Activated CD8-positive, alpha-beta memory T cell treated with anti-CD3 and anti-CD28 coated beads, Interleukin-2, amount 10 ng/mL, durations not matched to agents 7 days and 5 days (primary cell): ENCODE data around the gene CASP9. TPM values are rescaled to one million over a fixed set of nuclear protein-coding genes. Genes with fewer than 3 reads are reported as not detected.
A peak's percentile ranks its signal among the peaks of the same experiment; 100 is the strongest.

Source experiments
- ATAC-seq: fragments of 150-1000 bp; cut with Tn5 transposase; one replicate; pipeline ENCODE4 v1.10.0; 2021; ENCODE audit warnings: moderate library complexity
- CTCF ChIA-PET: fragments of 350-600 bp; sonication (Branson Sonifier 250); formaldehyde crosslinking; loops from one replicate; lab custom pipeline; 2021; ENCODE audit warnings: antibody characterized with exemption; lab: Charles Lee
- DNase-seq: peaks from one replicate; pipeline ENCODE4 v3.0.0-alpha.2; 2020
- H3K27ac Mint-ChIP-seq: one replicate; pipeline ENCODE4 v1.8.0; 2021; ENCODE audit warnings: mild to moderate bottlenecking, mixed read lengths
- H3K27me3 Mint-ChIP-seq: one replicate; pipeline ENCODE4 v1.8.0; 2021; ENCODE audit warnings: mixed read lengths
- H3K36me3 Mint-ChIP-seq: one replicate; pipeline ENCODE4 v1.8.0; 2021; ENCODE audit warnings: mild to moderate bottlenecking, mixed read lengths
- H3K4me1 Mint-ChIP-seq: one replicate; pipeline ENCODE4 v1.8.0; 2021; ENCODE audit warnings: mixed read lengths
- H3K4me3 Mint-ChIP-seq: one replicate; pipeline ENCODE4 v1.8.0; 2021; ENCODE audit warnings: mild to moderate bottlenecking, moderate library complexity, mixed read lengths
- H3K9me3 Mint-ChIP-seq: one replicate; pipeline ENCODE4 v1.8.0; 2022; ENCODE audit warnings: low read depth, mixed read lengths
- total RNA-seq, 2 experiments: library from RNA; stranded (reverse); gene quantifications; one replicate each; pipeline ENCODE4 v1.2.3, GENCODE V29; 2021

CASP9 gene
- 10 to 100 TPM; 17.7 to 19.0 TPM for total RNA-seq

DNA sequence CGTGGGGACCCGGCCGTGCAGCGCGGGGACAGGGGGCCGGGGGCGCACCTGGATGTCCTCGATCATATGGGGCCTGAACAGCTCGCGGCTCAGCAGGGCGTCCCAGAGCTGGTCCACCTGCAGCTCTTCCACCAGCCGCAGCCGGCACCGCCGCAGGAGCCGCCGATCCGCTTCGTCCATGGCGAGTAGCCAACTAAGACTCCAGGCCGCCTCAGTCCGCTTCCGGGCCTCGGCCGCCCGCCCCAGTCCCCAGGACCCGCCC, at the start of gene CASP9:
Gene CASP9, minus strand, starts transcription at position 195 of the 262 bp plus-strand sequence. Its CDS starts 15 bp downstream, at position 180.
- Mint-ChIP-seq H3K9me3 (no peaks in the 10 kb centered on the region), H3K27me3 (no peaks in the 10 kb centered on the region), H3K4me3 (peak within 1 kb of the TSS; percentile 87), H3K36me3 (peaks cover 7% of the 10 kb centered on the region), H3K27ac (peak within 1 kb of the TSS; percentile 100), H3K4me1 (peaks cover 55% of the 10 kb centered on the region)
- CTCF ChIA-PET: interaction anchor here (1.0 to 1.3 kb wide), 3 partner anchors 55 to 217 kb away, joined by 3 to 4 read pairs (median 3); no protein-coding TSS in a partner anchor
- no peak for ATAC-seq
- no peak for DNase-seq

DNA sequence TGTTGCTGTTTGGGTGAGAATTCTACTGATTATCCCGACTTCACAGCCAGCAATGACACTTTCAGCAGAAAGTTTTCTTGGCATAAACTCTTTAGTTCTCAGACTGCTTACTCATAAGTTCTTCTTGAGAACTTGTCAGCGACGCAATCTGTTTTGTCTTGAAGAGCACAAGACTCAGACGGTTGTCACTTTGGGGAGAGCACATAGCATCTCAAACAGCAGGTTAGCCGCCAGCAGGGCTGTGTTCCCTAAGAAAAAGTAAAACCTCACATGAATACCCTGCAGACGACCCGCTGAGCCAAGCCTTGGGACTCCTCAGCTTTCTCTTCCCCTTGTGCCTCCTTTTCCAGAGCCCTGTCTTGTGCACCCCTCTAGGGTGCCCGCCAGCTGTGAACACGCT, 49.5 kb upstream of the CASP9 start:
- peaks cover 11% of the 10 kb centered on the region for H3K36me3 Mint-ChIP-seq
- CTCF ChIA-PET: no interaction called here
- H3K27me3 Mint-ChIP-seq: no peaks in the 10 kb centered on the region
- H3K4me3 Mint-ChIP-seq: no peak overlapping the region
- no peak for ATAC-seq
- no peak for DNase-seq
- peaks cover 14% of the 10 kb centered on the region for H3K4me1 Mint-ChIP-seq
- no peak overlapping the region for H3K27ac Mint-ChIP-seq
- H3K9me3 Mint-ChIP-seq: no peaks in the 10 kb centered on the region

DNA sequence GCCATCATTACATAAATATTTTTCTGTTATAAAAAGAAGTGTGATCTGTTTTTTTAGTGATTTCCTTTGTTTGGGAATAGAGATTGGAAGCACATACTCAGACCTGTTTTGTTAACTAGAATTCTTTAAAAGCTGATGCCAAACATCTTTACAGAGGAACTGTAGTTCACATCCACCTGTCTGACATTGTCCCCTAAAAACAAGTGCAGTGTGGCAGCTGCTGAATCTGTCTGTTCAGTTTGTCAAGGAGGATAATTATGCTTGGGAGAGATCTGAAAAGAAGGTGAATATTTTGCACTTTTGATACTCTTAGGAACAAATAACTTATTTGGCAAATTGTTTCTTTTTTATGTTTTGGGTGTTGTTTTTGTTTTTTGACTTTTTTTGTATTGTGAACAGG, 47.3 kb upstream of the CASP9 start:
- ATAC-seq (no peak), DNase-seq (no peak)
- Mint-ChIP-seq H3K4me1 (no peaks in the 10 kb centered on the region), H3K36me3 (peaks cover 13% of the 10 kb centered on the region), H3K9me3 (no peaks in the 10 kb centered on the region), H3K27me3 (no peaks in the 10 kb centered on the region), H3K27ac (no peak overlapping the region), H3K4me3 (no peak overlapping the region)
- CTCF ChIA-PET: no interaction called here

DNA sequence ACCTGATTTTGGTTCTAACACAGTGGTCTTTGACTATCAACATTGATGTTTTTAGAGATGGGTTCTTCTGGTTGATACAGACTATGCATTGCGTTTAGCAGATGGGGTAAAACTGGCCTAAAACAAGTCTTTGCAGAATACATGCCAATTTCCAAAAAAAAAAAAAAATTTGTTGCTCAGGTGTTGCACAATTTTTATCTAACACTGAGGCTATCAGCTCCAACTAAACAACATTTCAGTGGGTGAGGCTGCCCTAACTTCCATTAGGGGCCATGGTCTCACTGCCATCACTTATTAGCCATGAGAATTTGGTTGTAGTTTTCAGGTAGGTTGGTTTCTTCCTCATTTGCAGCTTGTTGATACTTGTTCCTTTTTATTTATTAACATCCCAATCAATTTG, 46.8 kb upstream of the CASP9 start:
- CTCF ChIA-PET: interaction anchor here (0.6 kb wide), 1 partner anchor 771 kb away, joined by 3 read pairs; no protein-coding TSS in a partner anchor
- no peak for DNase-seq
- Mint-ChIP-seq H3K27me3 (no peaks in the 10 kb centered on the region), H3K9me3 (no peaks in the 10 kb centered on the region), H3K4me3 (no peak overlapping the region), H3K36me3 (peaks cover 17% of the 10 kb centered on the region), H3K27ac (no peak overlapping the region), H3K4me1 (no peaks in the 10 kb centered on the region)
- ATAC-seq: no peak

DNA sequence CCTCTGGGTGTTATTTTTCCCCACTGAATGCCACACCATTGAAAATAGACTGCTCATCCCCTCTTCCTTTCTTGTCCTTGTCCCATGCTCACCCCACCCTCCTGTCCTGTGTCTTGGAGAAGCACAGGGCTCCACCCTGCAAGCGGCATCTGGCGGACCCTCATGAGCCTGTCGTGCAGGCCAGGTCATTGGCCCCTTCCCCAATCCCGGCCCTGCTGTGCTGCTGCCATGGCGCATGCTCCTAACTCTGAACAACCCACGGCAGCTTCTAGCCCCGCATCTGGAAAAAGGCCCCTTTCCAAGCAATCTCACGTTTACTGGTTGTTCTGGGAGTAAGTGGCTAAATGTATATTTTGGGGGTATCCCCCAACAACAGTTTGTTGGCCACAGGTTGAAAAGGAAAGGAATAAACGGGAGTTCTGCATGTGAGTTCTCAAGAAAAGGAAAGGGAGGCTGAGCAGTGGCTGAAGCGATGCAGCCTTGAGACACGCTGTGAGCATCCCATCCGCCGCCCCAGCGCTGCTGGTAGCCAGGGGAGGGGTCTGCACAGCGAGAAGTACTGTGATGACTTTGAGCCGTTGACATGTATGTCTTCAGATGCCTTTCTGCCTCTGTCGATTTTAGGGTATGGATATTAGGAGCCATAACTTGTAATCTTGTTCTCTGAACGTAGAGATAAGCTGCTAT, 44.5 kb upstream of the CASP9 start:
- H3K4me3 Mint-ChIP-seq: no peak overlapping the region
- H3K4me1 Mint-ChIP-seq: no peaks in the 10 kb centered on the region

DNA sequence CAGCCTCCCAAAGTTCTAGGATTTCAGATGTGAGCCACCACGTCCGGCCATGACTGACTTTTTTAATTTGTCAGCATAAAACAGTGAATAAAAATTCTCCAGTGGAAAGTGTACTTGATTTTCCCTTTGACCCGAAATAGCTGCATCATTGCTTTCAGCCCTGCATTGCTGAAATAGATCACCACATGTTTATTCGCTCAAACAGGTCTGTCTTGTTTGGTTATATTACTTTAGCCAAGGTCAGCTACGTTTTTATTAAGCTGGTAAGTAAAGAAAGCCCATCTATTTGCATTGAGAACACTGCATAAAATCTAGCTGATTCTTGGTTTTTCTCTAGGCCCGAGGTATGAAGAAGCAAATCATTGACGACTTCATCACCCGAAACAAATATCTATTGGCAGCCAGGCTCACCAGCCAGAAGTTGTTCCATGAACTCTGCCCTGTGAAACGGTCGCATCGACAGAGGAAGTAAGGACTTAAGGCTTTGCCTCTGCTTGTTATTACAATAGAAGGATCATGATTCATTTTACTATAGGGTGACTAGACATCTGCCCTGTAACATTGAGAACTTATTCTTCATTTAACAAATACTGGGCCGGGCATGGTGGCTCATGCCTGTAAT, 35.3 kb upstream of the CASP9 start:
- DNase-seq (no peak), ATAC-seq (no peak)
- no peaks in the 10 kb centered on the region for H3K4me1 Mint-ChIP-seq
- no peaks in the 10 kb centered on the region for H3K27me3 Mint-ChIP-seq
- no peaks in the 10 kb centered on the region for H3K9me3 Mint-ChIP-seq
- H3K27ac Mint-ChIP-seq: no peak overlapping the region
- H3K4me3 Mint-ChIP-seq: no peak overlapping the region
- peaks cover 14% of the 10 kb centered on the region for H3K36me3 Mint-ChIP-seq
- CTCF ChIA-PET: no interaction called here

More for the DNA sequence above, 44.5 kb upstream of the CASP9 start:
- Mint-ChIP-seq H3K27ac (peak overlapping the region; percentile 6), H3K9me3 (no peaks in the 10 kb centered on the region), H3K27me3 (no peaks in the 10 kb centered on the region), H3K36me3 (peaks cover 25% of the 10 kb centered on the region)
- no peak for DNase-seq
- CTCF ChIA-PET: interaction anchor here (1.4 kb wide), 1 partner anchor 173 kb away, joined by 3 read pairs; no protein-coding TSS in a partner anchor
- no peak for ATAC-seq

DNA sequence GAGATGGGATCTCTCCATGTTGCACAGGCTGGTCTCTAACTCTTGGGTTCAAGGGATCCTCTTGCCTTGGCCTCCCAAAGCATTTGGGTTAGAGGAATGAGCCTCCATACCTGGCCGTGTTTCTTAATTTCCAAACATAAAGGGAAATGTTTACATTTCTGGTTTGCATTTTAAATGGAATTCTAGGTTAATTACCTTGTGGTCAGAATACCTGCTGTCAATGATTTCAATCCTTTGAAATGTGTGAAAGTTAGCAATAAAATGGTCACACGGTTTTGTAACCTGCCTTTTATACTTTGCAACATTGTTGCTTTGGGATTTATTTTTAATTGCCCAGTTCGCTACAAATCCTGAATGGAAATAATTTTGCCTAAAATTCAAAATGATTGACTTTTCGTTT, 34.5 kb upstream of the CASP9 start:
- Mint-ChIP-seq H3K36me3 (peaks cover 10% of the 10 kb centered on the region), H3K27ac (no peak overlapping the region), H3K27me3 (no peaks in the 10 kb centered on the region), H3K4me3 (no peak overlapping the region), H3K4me1 (no peaks in the 10 kb centered on the region), H3K9me3 (no peaks in the 10 kb centered on the region)
- CTCF ChIA-PET: no interaction called here
- ATAC-seq (no peak), DNase-seq (no peak)

DNA sequence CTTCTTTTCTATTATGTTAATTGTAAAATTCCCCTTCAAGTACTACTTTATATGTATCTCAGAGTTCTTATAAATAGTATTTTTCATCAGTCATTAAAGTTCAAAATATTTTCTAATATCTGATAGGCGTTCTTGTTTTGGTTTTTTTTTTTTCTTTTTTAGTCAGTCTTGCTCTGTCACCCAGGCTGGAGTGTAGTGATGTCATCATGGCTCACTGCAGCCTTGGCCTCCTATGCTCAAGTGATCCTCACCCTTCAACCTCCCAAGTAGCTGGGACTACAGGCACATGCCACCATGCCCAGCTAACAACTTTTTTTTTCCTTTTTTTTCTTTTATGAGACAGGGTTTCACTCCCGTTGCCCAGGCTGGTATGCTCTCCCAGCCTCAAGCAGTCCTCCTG, 33.6 kb upstream of the CASP9 start:
- Mint-ChIP-seq H3K36me3 (peaks cover 7% of the 10 kb centered on the region), H3K9me3 (no peaks in the 10 kb centered on the region), H3K27ac (no peak overlapping the region), H3K4me3 (no peak overlapping the region), H3K27me3 (no peaks in the 10 kb centered on the region), H3K4me1 (no peaks in the 10 kb centered on the region)
- no peak for DNase-seq
- no peak for ATAC-seq
- CTCF ChIA-PET: no interaction called here

DNA sequence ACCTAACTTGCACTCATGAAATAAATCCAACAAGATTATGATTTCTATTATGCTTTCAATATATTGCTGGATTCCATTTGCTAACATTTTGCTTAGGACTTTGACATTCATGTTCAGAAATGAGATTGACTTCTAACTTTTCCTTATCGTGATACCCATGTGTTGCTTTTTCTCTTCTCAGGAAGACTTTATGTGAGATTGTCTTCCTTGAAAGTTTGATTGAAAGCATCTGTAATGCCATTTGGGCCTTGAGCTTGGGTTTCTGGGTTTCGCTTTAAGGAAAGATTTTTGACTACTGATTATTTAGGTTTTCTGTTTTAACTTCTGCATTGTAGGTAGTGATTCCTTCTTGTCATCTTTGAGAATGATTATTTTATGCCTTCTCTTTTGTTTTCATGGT, 33.0 kb upstream of the CASP9 start:
- Mint-ChIP-seq H3K9me3 (no peaks in the 10 kb centered on the region), H3K27ac (no peak overlapping the region)
- no peak for ATAC-seq

DNA sequence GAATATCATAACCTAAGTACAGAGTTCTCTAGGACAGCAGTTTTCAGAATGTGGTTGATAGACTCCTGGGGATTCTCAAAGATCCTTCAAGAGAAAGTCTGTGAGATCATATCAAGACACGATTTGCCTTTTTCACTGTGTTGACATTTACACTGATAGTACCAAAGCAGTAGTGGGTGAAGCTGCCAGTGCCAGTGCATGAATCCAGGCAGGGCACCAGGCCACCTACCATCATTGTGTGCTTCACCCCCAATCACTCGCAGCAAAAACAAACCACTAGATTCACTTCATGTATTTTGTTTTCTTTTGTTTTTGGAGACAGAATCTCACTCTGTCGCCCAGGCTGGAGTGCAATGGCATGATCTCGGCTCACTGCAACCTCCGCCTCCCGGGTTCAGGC, 26.6 kb upstream of the CASP9 start:
- CTCF ChIA-PET: no interaction called here
- Mint-ChIP-seq H3K36me3 (peaks cover 14% of the 10 kb centered on the region), H3K4me1 (no peaks in the 10 kb centered on the region), H3K4me3 (no peak overlapping the region), H3K27me3 (no peaks in the 10 kb centered on the region), H3K27ac (no peak overlapping the region), H3K9me3 (no peaks in the 10 kb centered on the region)
- no peak for ATAC-seq
- no peak for DNase-seq

More for the DNA sequence above, 33.0 kb upstream of the CASP9 start:
- CTCF ChIA-PET: no interaction called here
- Mint-ChIP-seq H3K4me1 (no peaks in the 10 kb centered on the region), H3K4me3 (no peak overlapping the region), H3K27me3 (no peaks in the 10 kb centered on the region), H3K36me3 (peaks cover 7% of the 10 kb centered on the region)
- no peak for DNase-seq

DNA sequence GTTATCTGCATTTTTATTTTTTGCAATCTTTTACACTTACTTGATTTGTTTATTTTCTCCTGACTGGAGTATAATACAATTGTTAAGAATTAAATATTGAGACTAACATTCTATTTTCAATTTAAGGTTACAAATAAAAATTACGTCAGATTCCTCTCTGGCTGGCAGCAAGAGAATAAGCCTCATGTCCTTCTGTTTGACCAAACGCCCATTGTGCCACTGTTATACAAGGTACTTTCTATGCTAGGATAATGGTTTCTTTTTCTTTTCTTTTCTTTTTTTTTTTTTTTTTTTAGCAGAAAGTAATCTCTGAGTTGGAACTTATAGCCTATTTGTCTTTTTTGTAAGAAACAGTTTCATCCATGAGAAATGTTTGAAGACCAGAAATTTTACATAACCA, 22.6 kb upstream of the CASP9 start:
- Mint-ChIP-seq H3K27me3 (no peaks in the 10 kb centered on the region), H3K4me1 (no peaks in the 10 kb centered on the region), H3K36me3 (peaks cover 14% of the 10 kb centered on the region), H3K4me3 (no peak overlapping the region), H3K27ac (no peak overlapping the region), H3K9me3 (no peaks in the 10 kb centered on the region)
- CTCF ChIA-PET: interaction anchor here (1.4 kb wide), 1 partner anchor 174 kb away, joined by 4 read pairs; no protein-coding TSS in a partner anchor
- DNase-seq (no peak), ATAC-seq (no peak)

DNA sequence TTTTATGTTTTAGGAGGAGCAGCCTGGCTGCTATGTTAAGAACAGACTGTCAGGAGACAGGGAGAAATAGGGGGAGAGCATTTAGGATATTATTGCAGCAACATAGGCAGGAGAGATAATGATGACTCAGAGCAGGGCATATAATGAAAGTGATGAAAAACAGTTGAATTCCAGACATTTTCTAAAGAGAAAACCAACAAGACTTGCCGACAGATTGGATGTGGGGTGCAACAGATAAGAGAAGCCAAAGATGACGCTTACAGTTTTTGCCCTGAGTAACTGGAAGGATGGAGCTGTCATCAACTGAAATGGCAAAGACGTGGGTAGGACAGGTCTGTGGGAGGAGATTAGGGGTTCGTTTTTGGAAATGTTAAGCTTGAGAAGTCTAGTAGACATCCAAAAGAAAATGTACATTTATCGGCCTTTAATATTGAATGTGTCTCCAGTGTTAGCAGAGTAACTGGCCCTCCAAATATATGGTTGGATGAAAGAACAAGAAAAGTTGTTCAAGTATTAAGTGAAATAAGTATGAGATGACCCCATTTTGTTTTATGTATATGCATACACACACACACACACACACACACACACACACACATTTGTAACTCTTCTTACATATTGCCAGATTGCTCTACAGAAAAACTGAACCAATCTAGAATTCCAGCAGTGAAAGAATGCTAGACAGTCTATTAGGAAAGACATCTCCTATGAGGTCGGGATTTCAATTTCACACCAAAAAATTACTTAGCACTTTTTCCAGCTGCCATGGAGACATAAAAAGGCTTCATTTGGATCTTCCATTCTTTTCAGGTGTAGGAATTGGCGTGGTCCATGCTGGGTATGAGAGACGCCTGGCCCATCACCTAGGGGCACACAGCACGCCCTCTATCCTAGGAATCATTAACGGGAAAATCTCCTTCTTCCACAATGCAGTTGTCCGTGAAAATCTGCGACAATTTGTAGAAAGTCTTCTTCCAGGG, 19.9 kb upstream of the CASP9 start:
- Mint-ChIP-seq H3K27ac (no peak overlapping the region), H3K9me3 (no peaks in the 10 kb centered on the region), H3K27me3 (no peaks in the 10 kb centered on the region), H3K4me1 (no peaks in the 10 kb centered on the region), H3K36me3 (peaks cover 16% of the 10 kb centered on the region), H3K4me3 (no peak overlapping the region)
- ATAC-seq (no peak), DNase-seq (no peak)
- CTCF ChIA-PET: interaction anchor here (0.8 kb wide), 1 partner anchor 10 kb away, joined by 3 read pairs; no protein-coding TSS in a partner anchor

DNA sequence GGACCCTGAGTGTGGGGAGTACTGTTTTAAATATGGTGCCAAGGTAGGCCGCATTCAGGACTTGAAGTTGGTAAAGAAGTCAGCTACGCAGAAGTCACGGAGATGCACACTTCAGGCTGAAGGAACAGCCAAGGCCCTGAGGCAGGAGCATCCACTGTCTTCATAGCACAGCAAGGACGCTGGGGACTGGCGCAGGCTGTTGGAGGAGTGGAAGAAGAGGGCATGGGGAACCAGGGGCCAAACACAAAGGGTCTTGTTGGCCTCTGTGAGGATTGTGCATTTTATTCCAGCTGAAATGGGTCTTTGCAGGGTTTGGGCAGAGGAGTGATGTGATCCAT, 19.2 kb upstream of the CASP9 start:
- no peaks in the 10 kb centered on the region for H3K27me3 Mint-ChIP-seq
- peaks cover 17% of the 10 kb centered on the region for H3K36me3 Mint-ChIP-seq
- no peak overlapping the region for H3K4me3 Mint-ChIP-seq
- H3K27ac Mint-ChIP-seq: no peak overlapping the region
- CTCF ChIA-PET: interaction anchor here (0.8 kb wide), 1 partner anchor 9 kb away, joined by 3 read pairs; no protein-coding TSS in a partner anchor
- H3K4me1 Mint-ChIP-seq: no peaks in the 10 kb centered on the region
- DNase-seq: no peak
- no peaks in the 10 kb centered on the region for H3K9me3 Mint-ChIP-seq
- no peak for ATAC-seq
